ENCODE results near the gene SPOCK1. TPM values are rescaled to one million over a fixed set of nuclear protein-coding genes. Genes with fewer than 3 reads are reported as not detected.
"Not testable (repeated sequence)": the region's sequence is repeated elsewhere in the genome, so short reads cannot be mapped to it uniquely, and the experiment has no call there.

Gene SPOCK1
- total RNA-seq = 6.8 and 8.2 TPM in 2 replicates

- no peaks in the 10 kb centered on the region for H3K36me3 ChIP-seq (ENCODE audit: control insufficient read depth, insufficient read depth, low read length)
- FAIRE-seq = no peak
- DNase-seq (ENCODE audit: low read depth) = peak; percentile 47
- peak within 1 kb of the TSS; percentile 56 for H3K4me3 ChIP-seq (ENCODE audit: low read depth, low read length)
- peak; percentile 47 for TF ChIP-seq CTCF (IDR thresholded peaks at IDR 0.05; ENCODE audit: insufficient read depth, low read length, severe bottlenecking)
- peaks cover 4% of the 10 kb centered on the region for H3K27me3 ChIP-seq (ENCODE audit: control insufficient read depth, insufficient read depth, low read length)
Observed at GRCh38 chr5:137498736-137499505, at the start of gene SPOCK1. TSS of gene SPOCK1 (minus strand) at chr5:137499326.

- no peak for DNase-seq (ENCODE audit: low read depth)
Observed at GRCh38 chr5:137545956-137546355, 46.8 kb upstream of the SPOCK1 start.

DNA sequence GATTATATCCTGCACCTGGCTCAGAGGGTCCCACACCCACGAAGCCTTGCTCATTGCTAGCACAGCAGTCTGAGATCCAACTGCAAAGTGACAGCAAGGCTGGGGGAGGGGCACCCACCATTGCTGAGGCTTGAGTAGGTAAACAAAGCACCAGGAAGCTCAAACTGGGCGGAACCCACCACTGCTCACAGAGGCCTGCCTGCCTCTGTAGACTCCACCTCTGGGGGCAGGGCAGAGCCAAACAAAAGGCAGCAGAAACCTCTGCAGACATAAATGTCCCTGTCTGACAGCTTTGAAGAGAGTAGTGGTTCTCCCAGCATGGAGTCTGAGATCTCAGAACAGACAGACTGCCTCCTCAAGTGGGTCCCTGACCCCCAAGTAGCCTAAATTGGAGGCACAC is 36.3 kb upstream of the SPOCK1 start:
- not testable (repeated sequence) for FAIRE-seq; DNase-seq (ENCODE audit: low read depth); H3K27me3 ChIP-seq (ENCODE audit: control insufficient read depth, insufficient read depth, low read length); H3K4me3 ChIP-seq (ENCODE audit: low read depth, low read length); H3K36me3 ChIP-seq (ENCODE audit: control insufficient read depth, insufficient read depth, low read length)

More at GRCh38 chr5:137545956-137546355, 46.8 kb upstream of the SPOCK1 start:
- no peak for FAIRE-seq
- H3K36me3 ChIP-seq (ENCODE audit: control insufficient read depth, insufficient read depth, low read length) = no peaks in the 10 kb centered on the region
- H3K27me3 ChIP-seq (ENCODE audit: control insufficient read depth, insufficient read depth, low read length) = peaks cover 10% of the 10 kb centered on the region
- no peak for TF ChIP-seq CTCF (IDR thresholded peaks at IDR 0.05; ENCODE audit: insufficient read depth, low read length, severe bottlenecking)
- no peak overlapping the region for H3K4me3 ChIP-seq (ENCODE audit: low read depth, low read length)

DNA sequence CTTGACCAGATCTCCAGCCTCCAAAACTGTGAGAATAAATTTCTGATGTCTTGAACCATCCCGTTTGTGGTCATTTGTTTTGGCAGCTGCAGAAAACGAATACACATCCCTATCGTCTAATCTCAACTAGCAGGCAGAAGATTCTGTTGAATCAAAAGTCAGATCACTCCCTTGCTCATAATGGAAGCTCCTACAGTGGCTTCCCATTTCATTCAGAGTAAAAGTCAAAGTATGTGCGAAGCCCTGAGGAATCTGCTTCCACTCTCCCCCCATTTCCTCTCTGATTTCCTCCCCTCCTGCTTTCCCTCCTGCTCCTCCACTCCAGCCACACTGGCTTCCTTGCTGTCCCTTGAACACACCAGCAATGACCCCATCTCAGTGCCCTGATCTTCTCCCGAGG is 34.8 kb upstream of the SPOCK1 start:
- H3K27me3 ChIP-seq (ENCODE audit: control insufficient read depth, insufficient read depth, low read length) = peaks cover 1% of the 10 kb centered on the region
- no peaks in the 10 kb centered on the region for H3K36me3 ChIP-seq (ENCODE audit: control insufficient read depth, insufficient read depth, low read length)
- H3K4me3 ChIP-seq (ENCODE audit: low read depth, low read length) = no peak overlapping the region
- no peak for TF ChIP-seq CTCF (IDR thresholded peaks at IDR 0.05; ENCODE audit: insufficient read depth, low read length, severe bottlenecking)
- DNase-seq (ENCODE audit: low read depth) = no peak
- peak; percentile 81 for FAIRE-seq

DNA sequence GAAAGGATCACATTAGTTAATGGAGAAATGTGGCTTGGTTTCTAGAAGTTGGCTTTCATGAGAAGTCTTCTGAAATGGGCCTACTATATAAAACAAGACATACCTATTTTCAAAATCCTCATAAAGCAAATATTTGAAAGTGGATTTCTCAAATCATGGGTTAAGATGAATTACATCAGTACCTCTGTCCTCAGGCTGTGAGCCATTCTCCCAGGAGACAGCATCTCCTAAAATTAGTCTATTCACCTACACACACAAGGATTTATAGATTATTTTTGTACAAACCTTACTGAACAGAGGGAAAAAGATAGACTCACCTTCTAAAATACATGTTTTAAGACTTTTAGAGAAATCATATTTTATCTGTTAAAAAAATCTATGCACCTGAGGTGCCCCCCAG is 32.1 kb upstream of the SPOCK1 start:
- FAIRE-seq (no peak), DNase-seq (ENCODE audit: low read depth) (no peak)
- Histone ChIP-seq H3K36me3 (ENCODE audit: control insufficient read depth, insufficient read depth, low read length) (no peaks in the 10 kb centered on the region), H3K4me3 (ENCODE audit: low read depth, low read length) (no peak overlapping the region), H3K27me3 (ENCODE audit: control insufficient read depth, insufficient read depth, low read length) (peaks cover 1% of the 10 kb centered on the region)
- TF ChIP-seq CTCF (IDR thresholded peaks at IDR 0.05; ENCODE audit: insufficient read depth, low read length, severe bottlenecking) = no peak

DNA sequence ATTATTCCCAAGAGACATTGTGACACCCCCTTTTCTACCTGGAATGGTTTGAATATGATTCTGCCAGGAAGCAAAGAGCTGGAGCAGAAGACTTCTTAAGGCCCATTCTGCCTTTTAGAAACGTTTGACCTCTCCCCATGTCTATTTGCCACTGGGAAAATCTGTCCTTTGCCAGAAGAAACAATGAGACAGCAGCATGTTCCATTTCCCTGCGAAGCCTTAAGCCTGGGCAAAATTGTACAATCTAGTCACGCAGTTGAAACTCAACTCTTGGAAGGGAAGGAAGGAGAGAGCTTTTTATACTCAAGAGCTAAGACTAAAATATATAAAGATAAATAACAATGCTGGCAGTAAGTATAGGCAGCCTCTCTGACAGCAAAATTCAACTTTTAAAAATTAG is 22.1 kb upstream of the SPOCK1 start:
- FAIRE-seq (no peak), DNase-seq (ENCODE audit: low read depth) (no peak)
- H3K27me3 ChIP-seq (ENCODE audit: control insufficient read depth, insufficient read depth, low read length) = peaks cover 7% of the 10 kb centered on the region
- no peaks in the 10 kb centered on the region for H3K36me3 ChIP-seq (ENCODE audit: control insufficient read depth, insufficient read depth, low read length)
- TF ChIP-seq CTCF (IDR thresholded peaks at IDR 0.05; ENCODE audit: insufficient read depth, low read length, severe bottlenecking) = no peak
- H3K4me3 ChIP-seq (ENCODE audit: low read depth, low read length) = no peak overlapping the region

Data from bronchial epithelial cell (primary cell).